IPS-NIHi11 (cell line): ENCODE data around the gene DICER1.
"Not testable (repeated sequence)": the region's sequence is repeated elsewhere in the genome, so short reads cannot be mapped to it uniquely, and the experiment has no call there.

Experiments used
- DNase-seq: peaks from one replicate; pipeline ENCODE4 v3.0.0; 2012; ENCODE audit warnings: mixed read lengths, low spot score

Gene DICER1

DNA sequence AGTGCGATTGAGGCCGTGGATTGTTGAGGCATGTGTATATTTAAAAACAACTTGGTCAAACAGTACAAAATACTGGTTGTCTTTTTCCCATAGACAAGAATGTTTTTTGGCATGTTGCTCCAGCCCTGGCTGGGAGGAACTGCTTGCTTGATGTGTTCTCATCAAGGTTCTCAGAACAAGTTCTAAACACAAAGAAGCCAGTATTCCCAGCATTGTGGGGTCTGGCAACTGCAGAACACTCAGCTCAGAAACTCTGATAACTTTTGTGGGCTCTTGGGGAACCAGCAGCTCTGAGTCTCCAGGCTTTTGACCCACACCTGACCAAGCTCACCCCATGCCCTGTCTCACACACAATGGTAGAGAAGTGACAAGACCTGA is 27.1 kb upstream of the DICER1 start:
- no peak for DNase-seq

DNA sequence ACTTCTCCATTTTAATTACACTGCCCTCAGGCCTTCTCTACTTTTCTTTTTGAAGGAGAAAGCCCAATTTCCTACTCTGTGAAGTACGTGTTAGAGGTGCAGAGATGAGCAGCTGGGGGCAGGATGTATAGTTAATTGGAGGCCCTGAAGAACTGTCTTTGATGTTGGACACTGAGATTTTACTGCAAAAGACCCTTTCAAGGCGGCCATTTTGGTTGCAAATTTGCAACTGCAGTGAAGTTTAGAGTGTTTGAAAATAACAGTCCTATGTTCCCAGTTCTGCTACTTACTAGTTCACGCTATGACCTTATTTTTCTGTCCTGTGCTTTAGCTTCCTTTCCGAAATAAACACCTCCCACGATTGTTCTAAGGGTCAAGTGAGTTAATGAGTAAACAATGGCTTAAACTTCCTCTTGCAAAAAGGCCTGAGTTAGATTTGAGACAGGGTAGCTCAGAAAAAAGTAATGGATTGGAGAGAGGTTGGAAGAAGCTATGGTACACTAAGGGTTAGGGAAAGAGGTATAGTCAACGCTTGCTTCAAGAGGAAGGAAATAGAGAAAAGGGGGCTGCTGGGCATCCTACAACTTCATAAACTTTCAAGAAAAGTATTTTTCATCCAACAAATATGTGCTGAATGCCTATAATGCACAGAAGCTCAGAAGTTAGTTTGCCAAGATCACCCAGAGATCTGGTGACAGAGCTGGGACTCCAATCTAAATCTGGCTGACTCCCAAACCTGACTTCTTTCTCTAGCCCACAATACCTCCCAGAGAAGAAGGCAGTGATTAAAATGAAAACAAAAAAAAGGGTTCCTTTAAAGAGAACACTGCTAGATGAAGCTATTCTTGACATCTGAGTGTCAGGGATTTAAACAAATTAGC is 26.4 kb upstream of the DICER1 start:
- no peak for DNase-seq

DNA sequence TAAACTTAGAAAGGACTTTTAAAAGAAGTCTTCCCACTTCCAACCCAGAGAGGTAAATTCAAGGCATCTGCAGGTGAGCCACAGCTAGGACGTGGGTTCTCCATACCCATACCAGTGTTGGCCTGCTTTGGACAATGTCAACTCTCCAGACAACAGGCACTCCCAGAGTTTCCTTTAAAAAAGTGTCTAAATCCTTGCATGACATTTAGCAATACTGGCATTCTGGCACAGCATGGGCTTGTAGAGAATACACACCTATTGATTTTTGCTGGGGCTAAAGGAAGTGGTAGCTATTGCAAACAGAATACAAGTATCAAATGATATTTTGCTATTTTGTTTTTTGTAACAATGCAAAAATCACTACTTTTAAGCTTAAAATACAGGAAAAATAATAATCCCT is 25.8 kb upstream of the DICER1 start:
- DNase-seq: no peak

DNA sequence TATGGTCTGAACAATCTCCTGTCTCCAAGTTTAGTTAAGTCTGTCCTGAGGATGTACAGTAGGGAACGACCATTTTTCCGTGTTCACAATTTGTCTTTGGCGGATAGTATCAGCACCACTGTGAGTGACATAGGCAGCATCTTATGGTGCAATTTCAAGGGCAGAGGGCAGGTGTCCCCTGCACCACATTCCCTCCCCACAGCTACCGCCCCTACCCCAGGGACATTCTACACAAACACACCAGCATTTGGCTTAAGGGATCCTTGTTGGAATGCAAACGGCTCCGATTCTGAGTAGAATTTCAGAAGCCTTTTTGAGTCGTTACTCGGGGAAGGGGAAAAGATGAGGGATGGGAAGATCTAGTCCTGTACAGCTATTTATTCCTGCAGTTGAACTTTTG is 25.1 kb upstream of the DICER1 start:
- peak; percentile 67 for DNase-seq

DNA sequence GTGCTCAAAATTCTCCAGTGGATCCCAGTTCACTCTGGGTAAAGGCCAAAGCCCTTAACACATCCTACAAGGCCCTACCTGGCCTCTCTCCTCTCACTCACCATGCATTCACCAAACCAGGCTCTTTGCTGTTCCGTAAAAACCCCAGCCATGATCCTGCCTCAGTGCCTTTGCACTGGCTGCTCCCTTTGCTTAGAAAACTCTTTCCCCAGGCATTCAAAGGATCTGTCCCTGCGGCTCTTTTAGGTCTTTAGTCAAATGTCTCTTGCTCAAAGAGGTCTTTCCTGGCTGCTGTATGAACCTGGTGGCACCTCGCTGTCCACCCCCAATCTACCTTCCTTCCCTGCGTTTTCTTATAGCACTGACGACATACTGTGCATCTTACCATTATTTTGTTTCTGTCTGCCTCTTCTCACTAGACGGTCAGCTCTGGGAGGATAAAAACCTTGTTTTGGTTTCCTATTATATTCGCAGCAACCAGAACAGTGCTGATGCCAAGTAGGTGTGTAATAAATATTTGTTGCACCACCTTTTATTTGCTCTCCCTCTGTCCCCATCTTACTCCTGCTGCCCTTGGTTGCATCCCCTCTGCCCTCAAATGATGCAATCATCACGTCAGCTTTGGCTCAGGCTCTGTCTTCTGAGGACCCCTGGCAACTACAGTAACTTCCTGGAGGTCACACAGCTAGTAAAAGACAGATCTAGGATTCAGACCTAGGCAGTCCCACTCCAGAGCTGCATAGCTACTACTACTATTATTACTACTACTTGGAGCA is 23.8 kb upstream of the DICER1 start:
- no peak for DNase-seq

DNA sequence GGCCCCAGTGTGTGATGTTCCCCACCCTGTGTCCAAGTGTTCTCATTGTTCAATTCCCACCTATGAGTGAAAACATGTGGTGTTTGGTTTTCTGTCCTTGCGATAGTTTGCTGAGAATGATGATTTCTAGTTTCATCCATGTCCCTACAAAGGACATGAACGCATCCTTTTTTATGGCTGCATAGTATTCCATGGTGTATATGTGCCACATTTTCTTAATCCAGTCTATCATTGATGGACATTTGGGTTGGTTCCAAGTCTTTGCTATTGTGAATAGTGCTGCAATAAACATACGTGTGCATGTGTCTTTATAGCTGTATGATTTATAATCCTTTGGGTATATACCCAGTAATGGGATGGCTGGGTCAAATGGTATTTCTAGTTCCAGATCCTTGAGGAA is 18.3 kb upstream of the DICER1 start:
- not testable (repeated sequence) for DNase-seq

DNA sequence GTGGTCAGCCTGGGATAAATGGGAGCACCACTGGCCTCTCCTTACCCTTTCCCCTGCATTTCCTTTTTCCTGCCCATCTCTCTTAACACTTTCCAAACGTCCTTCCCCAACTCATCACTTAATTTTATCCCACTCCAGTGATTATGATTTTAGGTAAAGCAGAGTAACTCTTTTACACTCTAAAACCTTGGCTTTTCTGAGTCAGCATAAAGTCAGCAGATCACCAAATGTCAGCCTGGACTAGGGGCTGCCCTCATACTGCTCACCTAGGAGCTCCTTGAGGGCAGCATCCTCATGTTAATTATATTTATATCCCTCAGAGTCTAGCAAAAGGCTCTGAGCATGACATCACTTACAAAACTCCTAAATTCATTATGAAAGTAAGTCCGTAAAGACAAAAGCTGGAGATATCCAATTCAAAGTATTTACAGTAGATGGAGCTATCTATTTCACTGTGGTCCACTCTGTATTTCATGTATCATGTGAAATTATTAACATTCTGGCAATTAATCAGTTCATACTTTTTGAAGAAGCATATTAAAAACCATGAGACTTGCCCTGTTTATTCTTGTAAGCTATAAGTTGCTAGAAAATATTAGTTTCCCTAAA is 17.0 kb upstream of the DICER1 start:
- DNase-seq: no peak

DNA sequence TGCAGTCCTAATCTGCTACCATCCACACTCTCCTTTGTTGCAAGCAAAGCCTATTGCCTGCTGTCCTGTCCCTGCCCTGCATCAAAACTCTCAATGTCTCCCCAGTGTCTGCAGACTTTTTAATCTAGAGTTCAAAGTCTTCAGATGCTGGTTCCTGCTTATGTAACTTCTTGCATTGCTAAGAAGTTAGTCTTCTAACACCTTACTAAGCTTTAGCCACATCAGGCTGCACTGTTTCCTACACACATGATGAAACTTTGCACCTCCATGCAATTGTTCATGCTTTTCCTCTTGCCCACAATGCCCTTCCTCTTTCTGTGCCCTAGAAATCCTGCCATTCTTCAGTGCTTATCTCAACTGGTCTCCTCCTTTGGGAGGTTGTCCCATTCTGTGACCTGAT is 16.2 kb upstream of the DICER1 start:
- DNase-seq: no peak

DNA sequence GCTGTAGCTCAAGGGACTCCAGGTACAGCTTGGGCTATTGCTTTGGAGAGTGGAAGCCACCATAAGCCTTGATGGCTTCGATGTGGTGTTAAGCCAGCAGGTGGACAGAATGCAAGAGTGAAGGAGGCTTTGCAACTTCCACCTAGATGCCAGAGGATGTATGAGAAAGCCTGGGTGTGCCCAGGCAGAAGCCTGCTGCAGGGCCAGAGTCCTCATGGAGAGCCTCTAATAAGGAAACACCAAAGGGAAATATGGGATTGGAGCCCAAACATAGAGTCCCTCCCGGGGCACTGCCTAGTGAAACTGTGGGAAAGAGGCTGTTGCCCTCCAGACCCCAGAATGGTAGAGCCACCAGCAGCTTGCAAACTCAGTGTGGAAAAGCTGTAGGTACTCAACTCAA is 9.8 kb upstream of the DICER1 start:
- no peak for DNase-seq

DNA sequence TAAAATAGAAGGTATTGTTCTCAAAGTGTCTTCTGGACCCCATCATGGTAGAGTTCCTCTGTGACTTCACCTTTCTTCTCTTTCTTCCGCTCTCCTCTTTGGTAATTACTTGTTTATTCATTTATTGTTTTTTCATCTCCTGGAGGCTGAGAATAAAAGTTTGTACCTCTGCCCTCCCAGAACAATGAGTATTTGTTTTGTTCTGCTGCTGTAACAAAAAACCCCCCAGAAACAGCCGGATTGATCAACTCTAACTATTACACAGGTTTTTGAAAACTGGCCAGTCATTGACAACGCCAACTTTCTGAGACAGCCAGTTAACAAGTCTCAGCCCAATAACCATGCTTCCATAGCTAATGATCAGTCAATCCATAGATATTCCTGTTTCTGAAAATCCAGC is 8.2 kb upstream of the DICER1 start:
- no peak for DNase-seq

DNA sequence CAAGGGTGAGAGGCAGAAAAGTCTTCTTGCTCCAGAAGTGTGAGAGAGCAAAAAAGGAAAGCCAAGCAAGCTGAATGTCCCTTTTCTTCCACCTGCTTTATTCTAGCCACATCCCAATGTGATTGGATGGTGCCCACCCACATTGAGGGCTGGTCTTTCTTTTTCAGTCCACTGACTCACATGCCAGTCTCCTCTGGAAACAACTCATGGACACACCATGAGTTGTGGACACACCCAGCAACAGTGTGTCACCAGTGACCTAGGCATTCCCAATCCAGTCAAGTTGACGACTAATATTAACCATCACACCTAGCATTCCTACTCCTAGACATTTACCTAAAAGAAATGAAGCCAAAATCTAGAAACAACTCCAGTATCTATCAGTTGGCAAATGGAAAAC is 7.2 kb upstream of the DICER1 start:
- DNase-seq: no peak

DNA sequence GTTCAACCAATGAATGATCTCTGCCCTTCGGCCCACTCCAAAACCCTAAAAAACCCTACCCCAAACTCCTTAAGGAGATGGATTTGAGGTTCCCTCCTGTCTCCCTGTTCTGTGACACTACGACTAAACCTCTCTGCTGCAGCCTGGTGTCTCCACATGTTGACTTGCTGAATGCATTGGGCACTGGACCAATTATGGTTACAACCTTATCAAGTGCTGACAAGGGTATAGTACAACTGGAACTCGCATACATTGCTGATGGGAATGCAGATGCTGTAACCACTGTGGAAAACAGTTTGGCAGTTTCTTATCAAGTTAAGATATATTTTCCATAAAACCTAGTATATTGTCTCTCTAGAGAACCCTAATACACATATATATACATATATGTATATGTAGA is 6.3 kb upstream of the DICER1 start:
- DNase-seq: no peak

DNA sequence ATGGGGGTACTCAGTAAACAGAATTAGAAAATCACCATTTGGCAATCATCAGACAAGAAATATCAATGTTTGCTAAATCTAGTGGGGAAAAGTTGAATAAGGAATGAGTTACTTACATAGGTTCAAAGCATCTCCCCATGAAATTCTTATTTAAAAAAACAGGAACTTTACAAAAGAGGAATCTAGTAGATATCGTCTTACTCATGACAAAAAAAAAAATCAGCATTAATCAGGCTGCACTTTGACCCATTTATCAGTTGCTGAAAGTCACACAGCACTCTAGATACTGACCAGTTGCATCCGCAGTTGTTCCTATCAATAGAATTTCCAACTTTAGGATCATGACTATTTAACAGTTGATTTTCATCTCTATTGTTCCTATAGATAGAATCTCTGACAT is 5.8 kb upstream of the DICER1 start:
- no peak for DNase-seq

DNA sequence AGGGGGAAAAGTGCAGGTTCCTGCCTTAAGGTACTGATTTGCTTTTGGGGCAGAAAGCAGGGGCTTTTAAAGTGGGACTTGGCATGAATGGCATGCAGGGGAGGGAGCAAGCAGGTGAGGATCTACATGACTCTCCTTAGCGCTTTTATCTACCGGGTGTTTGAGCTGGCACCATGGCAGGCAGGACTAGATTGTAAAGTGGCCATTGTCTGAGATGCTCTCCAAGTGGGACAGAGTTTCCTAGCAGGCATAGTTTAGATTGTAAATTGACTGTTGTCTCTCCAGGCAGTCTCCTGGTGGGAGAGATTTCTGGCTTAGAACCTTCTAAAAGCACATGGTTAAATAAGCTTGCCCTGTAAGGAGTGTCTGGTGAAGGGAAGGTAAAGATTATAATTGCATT is 5.3 kb upstream of the DICER1 start:
- DNase-seq: no peak

DNA sequence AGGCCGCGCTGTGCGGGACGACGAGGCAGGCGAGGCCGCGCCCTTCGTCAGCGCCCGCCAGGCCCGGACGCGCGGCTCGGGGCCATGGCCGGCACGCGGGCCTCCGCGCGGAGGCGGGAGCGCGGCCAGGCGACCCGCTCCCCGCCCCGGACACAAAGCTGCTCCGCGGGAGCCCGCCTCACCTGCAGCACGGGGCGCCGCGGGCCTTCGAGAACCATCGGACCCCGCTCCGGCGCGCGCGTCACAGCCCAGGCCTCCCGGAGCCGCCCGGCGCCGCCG is 342 bp downstream of the DICER1 start:
- DNase-seq: peak; percentile 76

DNA sequence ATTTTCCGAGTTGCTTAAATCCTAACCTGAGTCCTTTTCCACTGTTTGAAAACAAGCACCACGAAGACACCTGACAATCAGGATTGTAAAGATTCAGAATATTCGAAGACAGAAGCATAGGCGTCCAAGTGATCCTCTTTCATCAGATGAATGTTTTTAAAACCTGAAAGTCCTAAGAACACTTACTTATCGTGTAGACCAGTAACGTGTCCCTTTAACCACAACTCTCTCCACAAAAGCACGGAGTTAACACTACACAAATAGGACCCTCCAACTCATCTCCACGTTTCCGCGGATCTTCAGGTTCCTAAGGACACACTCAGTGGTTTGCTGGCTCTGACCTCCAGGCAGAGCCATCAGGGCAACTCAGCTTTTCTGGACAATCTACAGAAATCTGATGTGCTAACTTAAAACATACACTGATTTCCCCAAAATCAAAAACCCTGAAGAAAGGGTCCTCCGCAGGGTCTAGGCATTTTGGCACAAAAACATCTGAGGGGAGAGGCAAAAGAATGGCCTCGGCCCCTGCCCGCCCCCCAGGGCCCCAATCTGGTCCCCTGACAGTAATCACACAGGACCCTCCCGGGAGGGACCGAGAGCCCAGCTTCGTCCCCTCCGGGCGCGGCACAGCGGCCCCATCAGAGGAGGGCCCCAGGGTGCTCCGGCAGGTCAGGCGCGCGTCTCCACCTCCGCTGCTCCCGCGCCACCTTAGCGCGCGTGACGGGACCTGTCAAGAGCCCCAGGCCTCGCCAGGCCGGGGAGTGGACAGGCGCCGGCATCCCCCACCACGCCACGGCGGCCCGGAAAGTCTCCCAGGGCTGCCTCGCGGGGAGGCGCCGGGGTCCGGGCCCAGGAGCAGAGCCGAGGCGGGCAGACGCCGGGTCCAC is 925 bp downstream of the DICER1 start:
- no peak for DNase-seq

DNA sequence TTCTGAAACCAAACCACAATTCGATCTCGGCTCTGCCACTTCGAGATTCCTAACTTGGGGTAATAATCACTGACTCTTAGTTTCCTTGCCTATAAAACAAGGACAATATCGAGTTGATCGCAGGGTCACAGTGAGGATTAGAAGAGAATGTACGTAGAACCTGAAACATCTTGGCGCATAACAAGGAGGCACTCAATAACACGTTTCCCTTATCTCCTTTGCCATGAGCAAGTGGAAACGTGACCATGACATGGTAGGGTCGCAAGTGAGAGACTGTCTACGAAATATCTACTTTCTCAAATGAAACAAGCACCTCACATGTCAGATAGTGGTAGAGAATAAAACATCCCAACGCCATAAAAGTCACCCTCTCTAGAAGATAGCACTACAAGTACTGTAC is 2.3 kb downstream of the DICER1 start:
- DNase-seq: no peak

DNA sequence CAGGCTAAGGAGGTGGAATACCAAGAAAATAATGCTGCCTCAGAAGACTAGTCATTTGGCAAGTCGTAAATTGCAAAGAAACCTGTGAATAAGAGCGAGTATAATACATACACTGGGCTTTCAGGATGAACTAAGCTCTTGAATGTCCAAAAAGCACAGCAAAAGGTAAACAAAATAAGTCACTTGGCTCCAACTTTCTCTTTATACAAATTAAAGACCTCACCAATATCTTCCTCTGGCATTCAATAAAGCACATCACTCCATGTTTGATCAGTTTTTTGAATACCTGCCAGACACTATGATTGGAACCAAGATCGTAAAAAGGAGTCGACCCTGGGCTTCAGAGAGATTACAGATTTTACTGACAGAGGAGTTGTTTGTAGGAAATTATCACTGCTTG is 3.5 kb downstream of the DICER1 start:
- DNase-seq: no peak

DNA sequence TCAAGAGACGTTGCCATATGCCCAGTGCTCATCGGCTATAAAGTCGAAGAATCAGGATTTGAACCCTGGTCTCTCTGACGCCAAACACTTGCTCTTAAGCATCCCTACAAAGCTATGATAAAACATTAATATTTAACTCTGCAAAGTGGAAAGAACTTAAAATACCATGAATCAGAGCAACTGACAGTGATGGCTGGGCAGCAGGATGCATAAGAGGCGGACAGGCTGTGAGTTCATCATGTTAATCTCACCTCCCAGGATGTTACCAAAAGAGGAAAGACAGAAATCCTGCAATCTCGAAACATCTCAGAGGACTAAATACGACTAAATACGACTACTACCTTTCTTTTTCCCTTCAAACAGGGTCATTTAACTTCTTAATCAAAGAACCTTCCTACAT is 5.8 kb downstream of the DICER1 start:
- no peak for DNase-seq

DNA sequence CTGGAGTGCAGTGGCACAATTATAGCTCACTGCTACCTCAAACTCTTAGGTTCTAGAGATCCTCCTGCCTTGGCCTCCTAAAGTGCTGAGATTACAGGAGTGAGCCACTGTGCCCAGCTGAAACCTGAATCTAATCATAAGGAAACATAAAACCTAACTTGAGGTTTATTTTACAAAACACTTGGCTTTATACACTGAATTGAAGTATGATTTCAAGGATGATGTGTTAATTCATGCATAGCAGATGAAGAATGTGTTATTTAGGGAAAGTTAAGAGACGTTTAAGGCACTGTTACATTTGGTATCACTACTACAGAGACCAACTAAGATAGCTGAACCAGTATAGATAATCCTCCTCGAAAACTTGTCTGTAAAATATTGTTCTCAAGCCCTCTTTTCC is 6.4 kb downstream of the DICER1 start:
- no peak for DNase-seq

DNA sequence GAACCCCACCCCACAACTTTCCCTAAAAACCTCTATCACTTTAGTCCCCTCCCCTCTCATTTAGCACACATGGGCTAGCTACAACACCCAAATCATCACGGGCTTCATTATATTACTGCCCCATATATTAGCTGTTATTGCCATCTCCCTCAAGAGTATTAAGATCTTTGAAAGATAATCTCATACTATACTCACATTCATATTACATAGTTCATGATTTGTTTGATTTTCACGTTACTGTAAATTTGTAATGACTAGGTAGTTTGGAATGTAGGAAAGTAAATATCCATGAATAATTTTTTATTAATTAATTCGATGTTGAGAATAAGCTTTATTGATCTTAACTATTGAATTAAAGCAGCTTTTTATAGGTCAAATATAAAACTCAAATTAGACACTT is 7.9 kb downstream of the DICER1 start:
- no peak for DNase-seq

DNA sequence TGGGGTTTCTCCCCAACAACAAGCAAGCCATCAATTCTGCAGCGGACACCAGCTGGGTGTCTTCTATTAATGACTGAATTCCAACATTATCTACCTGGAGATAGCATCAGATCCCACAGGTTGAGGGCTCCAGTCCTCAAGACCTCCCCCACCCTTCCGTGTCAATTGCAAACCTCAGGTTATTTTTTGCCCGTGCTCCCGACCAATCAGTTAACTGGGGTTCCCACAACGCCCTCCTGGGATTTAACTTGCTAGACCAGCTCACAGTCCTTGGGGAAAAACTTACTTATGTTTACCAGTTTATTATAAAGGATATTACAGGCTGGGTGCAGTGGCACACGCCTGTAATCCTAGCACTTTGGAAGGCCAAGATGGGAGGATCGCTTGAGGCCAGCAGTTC is 9.7 kb downstream of the DICER1 start:
- no peak for DNase-seq
